Measurements from ENCODE around the gene ADPGK. TPM values are rescaled to one million over a fixed set of nuclear protein-coding genes. Genes with fewer than 3 reads are reported as not detected.
"Not testable (repeated sequence)": the region's sequence is repeated elsewhere in the genome, so short reads cannot be mapped to it uniquely, and the experiment has no call there.

The ADPGK gene
- total RNA-seq, 2 donors from 2014 or later: 96.8 to 135 TPM

GRCh38 chr15:72725446-72725845 is 58.1 kb downstream of the ADPGK start:
- no peaks in the 10 kb centered on the region for H3K4me1 Mint-ChIP-seq (ENCODE audit: low read depth in 2 of 2)
- H3K9me3 Mint-ChIP-seq: no peaks in the 10 kb centered on the region
- H3K27me3 Mint-ChIP-seq: no peaks in the 10 kb centered on the region
- ATAC-seq (no peak), DNase-seq (ENCODE audit: low spot score) (no peak)
- H3K27ac Mint-ChIP-seq: no peak overlapping the region
- no peaks in the 10 kb centered on the region for H3K36me3 Mint-ChIP-seq
- no peak overlapping the region for H3K4me3 Mint-ChIP-seq

GRCh38 chr15:72724028-72724427 is 59.5 kb downstream of the ADPGK start:
- H3K36me3 Mint-ChIP-seq: no peaks in the 10 kb centered on the region
- H3K4me1 Mint-ChIP-seq (ENCODE audit: low read depth in 2 of 2): no peaks in the 10 kb centered on the region
- ATAC-seq (no peak), DNase-seq (ENCODE audit: low spot score) (no peak)
- no peak overlapping the region for H3K27ac Mint-ChIP-seq
- H3K4me3 Mint-ChIP-seq: no peak overlapping the region
- H3K9me3 Mint-ChIP-seq: no peaks in the 10 kb centered on the region
- no peaks in the 10 kb centered on the region for H3K27me3 Mint-ChIP-seq

GRCh38 chr15:72722071-72722696 is 61.4 kb downstream of the ADPGK start:
- Mint-ChIP-seq H3K27ac (no peak overlapping the region), H3K9me3 (no peaks in the 10 kb centered on the region), H3K4me1 (ENCODE audit: low read depth in 2 of 2) (no peaks in the 10 kb centered on the region), H3K4me3 (no peak overlapping the region), H3K36me3 (peaks cover 8% of the 10 kb centered on the region), H3K27me3 (no peaks in the 10 kb centered on the region)
- ATAC-seq (no peak), DNase-seq (ENCODE audit: low spot score) (peak; percentile 77)

- H3K27ac Mint-ChIP-seq; H3K4me1 Mint-ChIP-seq (ENCODE audit: low read depth in 2 of 2); H3K27me3 Mint-ChIP-seq; H3K4me3 Mint-ChIP-seq; ATAC-seq; H3K9me3 Mint-ChIP-seq; DNase-seq (ENCODE audit: low spot score); H3K36me3 Mint-ChIP-seq: not testable (repeated sequence)
These were observed 74.8 kb downstream of the ADPGK start for GRCh38 chr15:72708551-72709303.

- Mint-ChIP-seq H3K4me1 (ENCODE audit: low read depth in 2 of 2) (peaks cover 0 to 5% of the 10 kb centered on the region in 2 donors), H3K27me3 (no peaks in the 10 kb centered on the region), H3K9me3 (no peaks in the 10 kb centered on the region), H3K27ac (no peak overlapping the region), H3K4me3 (no peak overlapping the region), H3K36me3 (no peaks in the 10 kb centered on the region)
- ATAC-seq (no peak), DNase-seq (ENCODE audit: low spot score) (no peak)
These were observed 77.3 kb downstream of the ADPGK start for GRCh38 chr15:72706266-72706665.

Other genes with a start within 250 kb of the ADPGK start
- not detected for gene GOLGA6B, start 129.1 kb downstream of the ADPGK start, total RNA-seq
- under 1 TPM; 0.26 to 0.39 TPM for gene HIGD2B, start 97.6 kb downstream of the ADPGK start, total RNA-seq
- 10 to 100 TPM; 14.4 to 17.0 TPM for gene BBS4, start 97.6 kb downstream of the ADPGK start, total RNA-seq

All from natural killer cell treated with Interleukin-12 subunit alpha and Interleukin-12 subunit beta and Interleukin-15 and Interleukin-18, amount 100 ng/mL, for 72 hours (primary cell).